ENCODE data around the gene VKORC1. TPM values are rescaled to one million over a fixed set of nuclear protein-coding genes. Genes with fewer than 3 reads are reported as not detected.
A peak's percentile ranks its signal among the peaks of the same experiment; 100 is the strongest.
"Not testable (repeated sequence)": the region's sequence is repeated elsewhere in the genome, so short reads cannot be mapped to it uniquely, and the experiment has no call there.

VKORC1 gene
- 145 and 149 TPM in 2 replicates for total RNA-seq (2014; rRNA removed; shearing (Covaris generic))

- H3K4me3 ChIP-seq, result peak within 1 kb of the TSS; percentile 78
- H3K36me3 ChIP-seq, result peaks cover 11% of the 10 kb centered on the region
- DNase-seq, result peak; percentile 96 to 98
- H3K4me1 ChIP-seq, result no peaks in the 10 kb centered on the region
- H3K27ac ChIP-seq, result peak within 1 kb of the TSS; percentile 49
- no peaks in the 10 kb centered on the region for H3K27me3 ChIP-seq
- no peaks in the 10 kb centered on the region for H3K9me3 ChIP-seq (replicated peaks)
Measured at GRCh38 chr16:31094424-31095120, at the start of gene VKORC1. VKORC1 (minus strand) TSS chr16:31094797; CDS start chr16:31094729, 68 bp downstream.

DNA sequence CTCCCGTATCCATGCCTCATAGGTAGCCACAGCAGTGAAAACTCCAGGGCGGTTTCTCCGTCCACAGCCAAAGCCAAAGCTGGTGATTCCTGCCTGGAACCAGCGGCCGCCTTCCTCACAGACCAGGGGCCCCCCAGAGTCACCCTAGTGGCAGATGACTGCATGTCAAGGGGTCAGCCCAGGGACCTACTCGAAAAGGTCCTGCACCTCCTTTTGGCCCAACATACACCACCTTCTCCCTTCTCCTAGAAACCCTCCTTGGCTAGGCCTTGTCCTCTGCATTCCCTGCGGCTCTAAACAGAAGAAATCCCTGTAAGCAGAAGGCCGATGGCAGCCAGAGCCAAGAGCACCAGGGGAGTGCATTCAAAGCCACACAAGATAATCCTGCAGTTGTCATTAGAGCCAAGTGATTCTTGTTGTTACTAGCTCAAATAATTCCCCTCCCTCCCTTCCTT, 49.1 kb upstream of the VKORC1 start:
- H3K36me3 ChIP-seq, result no peaks in the 10 kb centered on the region
- H3K9me3 ChIP-seq (replicated peaks), result no peaks in the 10 kb centered on the region
- no peaks in the 10 kb centered on the region for H3K27me3 ChIP-seq
- peaks cover 4% of the 10 kb centered on the region for H3K4me1 ChIP-seq
- no peak overlapping the region for H3K4me3 ChIP-seq
- DNase-seq, result no peak
- H3K27ac ChIP-seq, result no peak overlapping the region

DNA sequence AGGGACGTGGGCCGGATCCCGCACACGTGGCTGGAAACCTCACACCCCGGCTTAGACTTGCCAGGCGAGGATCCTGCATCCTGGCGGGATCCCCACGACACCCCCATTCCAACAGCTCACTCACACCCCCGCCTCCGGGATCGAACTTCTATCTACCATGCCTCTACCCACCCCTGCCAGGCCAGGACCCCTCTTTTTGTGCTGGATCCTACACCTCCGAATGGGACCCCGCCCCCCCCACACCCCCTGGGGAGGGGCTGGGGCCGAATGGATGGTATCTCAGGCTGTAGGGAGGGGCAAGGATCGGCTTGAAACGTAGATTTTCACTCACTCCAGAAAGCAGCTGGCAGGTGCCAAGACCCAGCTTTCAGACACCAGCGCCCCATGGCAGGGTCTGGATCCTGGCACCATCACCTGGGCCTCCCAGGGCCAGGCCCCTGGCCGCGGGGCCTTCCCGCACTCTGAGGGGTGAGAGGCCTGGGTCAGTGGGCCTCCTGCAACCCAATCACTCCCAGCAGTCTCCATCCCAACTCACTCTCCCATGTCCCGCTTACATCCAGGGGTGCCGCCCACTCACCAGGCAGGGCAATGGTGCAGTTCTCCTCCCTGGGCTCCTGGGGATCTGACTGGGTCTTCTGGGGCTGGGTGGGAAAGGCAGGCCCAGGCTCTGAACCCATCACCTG, 48.6 kb upstream of the VKORC1 start:
- DNase-seq, result no peak
- no peak overlapping the region for H3K27ac ChIP-seq
- peak overlapping the region; percentile 57; the same call in 1 of the 2 replicates for H3K4me3 ChIP-seq
- no peaks in the 10 kb centered on the region for H3K9me3 ChIP-seq (replicated peaks)
- no peaks in the 10 kb centered on the region for H3K27me3 ChIP-seq
- no peaks in the 10 kb centered on the region for H3K36me3 ChIP-seq
- peaks cover 4% of the 10 kb centered on the region for H3K4me1 ChIP-seq

GRCh38 chr16:31142109-31143010, 47.8 kb upstream of the VKORC1 start:
- Histone ChIP-seq H3K27ac (no peak overlapping the region), H3K4me3 (peak overlapping the region; percentile 57), H3K27me3 (no peaks in the 10 kb centered on the region), H3K4me1 (peaks cover 4% of the 10 kb centered on the region), H3K9me3 (replicated peaks) (no peaks in the 10 kb centered on the region), H3K36me3 (no peaks in the 10 kb centered on the region)
- DNase-seq, result peak; percentile 99

DNA sequence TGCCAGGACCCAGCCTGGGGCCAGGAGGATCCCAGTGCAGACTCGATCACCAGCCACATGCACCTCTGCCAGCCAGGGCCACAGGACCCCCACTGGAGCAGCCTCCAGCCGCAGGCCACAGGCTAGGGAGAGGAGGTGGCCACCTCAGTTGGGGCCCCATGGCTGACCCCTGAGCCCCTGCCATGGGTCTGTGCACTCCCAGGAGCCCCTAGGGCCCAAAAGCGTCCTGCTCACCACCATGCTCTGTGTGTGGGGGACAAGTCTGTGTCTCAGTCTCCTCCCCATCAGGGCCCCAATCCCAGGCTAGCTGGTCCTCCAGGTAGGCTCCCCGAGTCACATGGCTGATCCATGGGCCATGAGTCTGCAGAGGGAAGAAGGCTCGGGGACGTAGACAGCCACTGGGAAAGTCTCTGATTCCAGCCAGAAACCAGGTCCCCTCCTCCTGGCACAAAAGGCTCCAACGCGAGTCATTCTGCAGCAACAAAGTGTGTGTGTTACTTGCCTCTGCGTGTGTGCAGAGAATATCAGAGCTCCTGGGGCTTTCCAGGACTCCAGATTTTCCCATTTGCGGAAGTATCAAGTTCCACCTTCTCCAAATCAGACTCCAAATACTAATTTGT, 47.0 kb upstream of the VKORC1 start:
- no peak for DNase-seq
- H3K4me3 ChIP-seq, result peak overlapping the region; percentile 49

DNA sequence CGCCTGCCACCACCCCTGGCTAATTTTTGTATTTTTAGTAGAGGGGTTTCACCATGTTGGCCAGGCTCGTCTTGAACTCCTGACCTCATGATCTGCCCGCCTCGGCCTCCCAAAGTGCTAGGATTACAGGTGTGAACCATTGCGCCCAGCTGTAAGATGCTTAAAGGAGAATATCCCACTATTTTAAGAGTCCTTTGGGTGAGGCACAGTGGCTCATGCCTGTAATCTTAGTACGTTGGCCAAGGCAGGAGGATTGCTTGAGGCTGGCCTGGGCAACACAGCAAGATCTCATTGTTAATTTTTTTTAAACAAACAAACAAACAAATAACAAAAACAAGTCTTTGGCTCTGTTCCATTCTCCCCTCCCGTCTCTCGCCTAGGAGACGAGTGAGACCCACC, 46.5 kb upstream of the VKORC1 start:
- not testable (repeated sequence) for H3K27me3 ChIP-seq; H3K27ac ChIP-seq; H3K9me3 ChIP-seq (replicated peaks); H3K36me3 ChIP-seq; DNase-seq; H3K4me1 ChIP-seq; H3K4me3 ChIP-seq

More for the DNA sequence above, 47.0 kb upstream of the VKORC1 start:
- no peaks in the 10 kb centered on the region for H3K27me3 ChIP-seq
- H3K27ac ChIP-seq, result no peak overlapping the region
- peaks cover 4% of the 10 kb centered on the region for H3K4me1 ChIP-seq
- H3K9me3 ChIP-seq (replicated peaks), result no peaks in the 10 kb centered on the region
- no peaks in the 10 kb centered on the region for H3K36me3 ChIP-seq

DNA sequence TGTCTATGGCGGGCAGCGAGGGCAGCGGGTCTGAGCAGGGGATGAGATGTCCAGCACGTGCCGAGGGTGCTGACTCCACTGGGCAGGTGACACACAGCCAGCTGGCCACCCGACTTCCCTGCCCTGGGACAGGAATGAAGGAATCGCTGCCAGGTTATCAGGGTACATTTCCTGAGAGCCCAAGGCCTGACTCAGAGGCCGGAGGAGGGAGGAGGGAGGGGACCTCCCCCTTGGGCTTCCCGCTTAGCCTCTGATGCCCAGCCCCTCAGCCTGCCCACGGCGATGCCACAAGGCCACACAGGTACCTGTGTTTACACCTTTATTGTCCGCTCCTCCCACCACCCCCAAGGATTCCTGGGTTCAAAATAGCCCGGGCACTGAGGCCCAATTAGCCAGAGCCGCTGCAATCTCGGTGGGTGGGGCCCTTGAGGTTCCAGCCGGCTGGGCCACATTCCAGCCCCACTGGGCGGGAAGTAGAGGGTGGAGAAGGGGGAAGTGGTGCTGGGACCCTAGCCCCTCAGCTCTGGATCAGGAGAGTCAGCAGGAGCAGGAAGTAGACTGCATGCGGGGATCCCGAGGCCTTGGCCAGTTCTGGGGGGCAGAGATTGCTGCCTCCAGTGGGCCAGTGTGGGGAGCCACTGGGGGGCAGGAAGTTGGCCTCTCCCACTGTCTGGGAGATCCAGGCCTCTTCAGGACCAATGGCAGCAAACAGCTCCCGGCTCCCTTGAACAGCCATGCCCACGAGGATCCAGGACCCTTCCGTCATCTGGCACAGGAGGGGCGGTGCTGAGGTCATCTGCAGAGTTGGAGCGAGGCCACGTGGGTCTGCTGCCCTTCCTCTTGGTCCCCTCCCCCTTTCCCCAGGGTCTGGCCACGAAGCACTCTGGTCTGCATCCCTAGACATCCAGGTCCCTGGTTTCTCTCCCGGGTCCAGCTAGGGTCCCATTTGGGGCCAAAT, 44.3 kb upstream of the VKORC1 start:
- no peaks in the 10 kb centered on the region for H3K9me3 ChIP-seq (replicated peaks)
- DNase-seq, result peak in 1 of 2 experiments; percentile 28
- peak overlapping the region; percentile 8; the same call in 1 of the 2 replicates for H3K4me3 ChIP-seq
- H3K4me1 ChIP-seq, result peaks cover 4% of the 10 kb centered on the region
- no peaks in the 10 kb centered on the region for H3K36me3 ChIP-seq
- no peaks in the 10 kb centered on the region for H3K27me3 ChIP-seq
- no peak overlapping the region for H3K27ac ChIP-seq

DNA sequence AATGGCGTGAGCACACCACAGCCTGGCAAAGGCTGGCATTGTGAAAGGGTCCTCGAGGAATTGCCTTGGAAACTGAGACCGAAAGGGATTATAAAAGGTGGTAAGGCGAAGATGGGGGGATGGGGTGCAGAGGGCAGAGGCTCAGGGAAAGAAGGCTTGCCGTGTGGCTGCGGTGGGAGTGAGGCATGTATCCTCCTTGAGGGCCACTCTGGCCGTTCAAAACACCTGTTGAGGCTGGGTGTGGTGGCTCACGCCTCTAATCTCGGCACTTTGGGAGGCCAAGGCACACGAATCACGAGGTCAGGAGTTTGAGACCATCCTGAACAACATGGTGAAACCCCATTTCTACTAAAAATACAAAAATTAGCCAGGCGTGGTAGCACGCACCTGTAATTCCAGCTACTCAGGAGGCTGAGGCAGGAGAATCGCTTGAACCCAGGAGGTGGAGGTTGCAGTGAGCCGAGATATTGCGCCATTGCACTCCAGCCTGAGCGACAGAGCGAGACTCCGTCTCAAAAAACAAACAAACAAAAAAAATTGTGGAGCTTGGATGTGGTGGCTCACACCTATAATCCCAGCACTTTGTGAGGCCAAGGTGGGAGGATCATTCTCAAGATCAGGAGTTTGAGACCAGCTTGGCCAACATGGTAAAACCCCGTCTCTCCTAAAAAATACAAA, 42.4 kb upstream of the VKORC1 start:
- H3K36me3 ChIP-seq; DNase-seq; H3K4me1 ChIP-seq; H3K27ac ChIP-seq; H3K27me3 ChIP-seq; H3K4me3 ChIP-seq; H3K9me3 ChIP-seq (replicated peaks): not testable (repeated sequence)

GRCh38 chr16:31136287-31136662, 41.7 kb upstream of the VKORC1 start:
- Histone ChIP-seq H3K4me1 (no peaks in the 10 kb centered on the region; the same call in 1 of the 2 replicates), H3K36me3 (no peaks in the 10 kb centered on the region), H3K27me3 (no peaks in the 10 kb centered on the region), H3K4me3 (no peak overlapping the region), H3K27ac (no peak overlapping the region), H3K9me3 (replicated peaks) (no peaks in the 10 kb centered on the region)
- DNase-seq, result no peak

DNA sequence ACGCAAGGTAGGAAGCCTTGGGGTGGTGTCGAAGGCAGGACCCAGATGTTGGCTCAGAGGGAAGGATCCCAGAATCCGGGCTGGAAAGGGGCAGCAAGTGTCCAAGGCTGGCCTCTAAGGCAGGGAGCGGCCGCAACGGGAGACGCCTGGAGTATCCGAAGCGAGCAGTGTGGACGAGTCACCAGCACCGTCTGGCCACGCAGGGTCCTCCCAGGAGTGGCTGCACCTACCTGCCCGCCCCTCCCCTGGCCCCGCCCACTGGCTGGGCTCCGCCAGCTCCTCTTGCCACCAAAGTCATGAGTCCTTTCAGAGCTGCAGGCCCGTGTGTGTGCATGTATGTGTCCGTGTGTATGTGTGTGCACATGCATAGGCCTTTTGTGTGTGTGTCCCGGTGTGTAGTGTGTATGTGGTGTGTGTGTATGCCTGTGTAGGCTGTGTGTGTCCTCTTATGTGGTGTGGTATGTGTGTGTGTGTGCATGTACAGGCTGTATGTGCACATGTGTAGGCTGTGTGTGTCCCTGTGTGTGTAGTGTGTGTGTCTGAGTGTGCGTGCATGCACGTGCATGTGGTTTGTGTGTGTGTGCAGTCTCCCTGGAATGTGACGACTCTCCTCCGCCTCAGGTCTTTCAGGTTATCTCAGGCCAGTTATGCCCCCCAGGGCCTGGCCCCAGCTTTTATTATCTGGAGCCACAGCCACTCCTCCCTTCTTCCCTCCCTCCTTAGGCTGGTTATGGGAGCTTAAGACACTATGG, 41.1 kb upstream of the VKORC1 start, which contains the start of gene PRSS8:
Gene PRSS8, minus strand, starts transcription at position 193 of the 752 bp plus-strand sequence. CDS start 229 bp downstream, outside the sequence.
- no peak within 1 kb of the TSS for H3K27ac ChIP-seq

GRCh38 chr16:31134625-31135534, 40.3 kb upstream of the VKORC1 start:
- no peaks in the 10 kb centered on the region for H3K36me3 ChIP-seq
- peak in 1 of 2 experiments; percentile 25 for DNase-seq
- H3K27me3 ChIP-seq, result no peaks in the 10 kb centered on the region

More for the DNA sequence above, 41.1 kb upstream of the VKORC1 start, which contains the start of gene PRSS8:
- no peak within 1 kb of the TSS for H3K4me3 ChIP-seq
- H3K4me1 ChIP-seq, result no peaks in the 10 kb centered on the region; the same call in 1 of the 2 replicates
- no peak for DNase-seq
- no peaks in the 10 kb centered on the region for H3K9me3 ChIP-seq (replicated peaks)
- no peaks in the 10 kb centered on the region for H3K36me3 ChIP-seq
- H3K27me3 ChIP-seq, result no peaks in the 10 kb centered on the region

More at GRCh38 chr16:31134625-31135534, 40.3 kb upstream of the VKORC1 start:
- Histone ChIP-seq H3K4me3 (no peak overlapping the region), H3K4me1 (no peaks in the 10 kb centered on the region; the same call in 1 of the 2 replicates), H3K9me3 (replicated peaks) (no peaks in the 10 kb centered on the region), H3K27ac (no peak overlapping the region)
